SU-DHL-6 (cell line): ENCODE measurements around the gene DOCK9.

ENCODE experiments used
- EZH2phosphoT487 ChIP-seq: fragments of 200-600 bp; sonication (generic), shearing (Covaris generic); conservative IDR thresholded peaks from 2 replicates; pipeline ENCODE4 v1.6.1; 2018; ENCODE audit warnings: mild to moderate bottlenecking, antibody characterized with exemption, low read length, moderate library complexity, mixed read lengths
- TF ChIP-seq, protein P1 (sequence below): fragments of 200-600 bp; sonication (generic); IDR thresholded peaks from one replicate; pipeline ENCODE4 v1.5.1; 2017; ENCODE audit warnings: antibody characterized with exemption, mild to moderate bottlenecking, low read length, moderate library complexity; ENCODE audit not compliant: insufficient read depth, poor library complexity, severe bottlenecking

GRCh38 chr13:98888890-98889279 is 89.0 kb downstream of the DOCK9 start:
- TF ChIP-seq, protein P1, sequence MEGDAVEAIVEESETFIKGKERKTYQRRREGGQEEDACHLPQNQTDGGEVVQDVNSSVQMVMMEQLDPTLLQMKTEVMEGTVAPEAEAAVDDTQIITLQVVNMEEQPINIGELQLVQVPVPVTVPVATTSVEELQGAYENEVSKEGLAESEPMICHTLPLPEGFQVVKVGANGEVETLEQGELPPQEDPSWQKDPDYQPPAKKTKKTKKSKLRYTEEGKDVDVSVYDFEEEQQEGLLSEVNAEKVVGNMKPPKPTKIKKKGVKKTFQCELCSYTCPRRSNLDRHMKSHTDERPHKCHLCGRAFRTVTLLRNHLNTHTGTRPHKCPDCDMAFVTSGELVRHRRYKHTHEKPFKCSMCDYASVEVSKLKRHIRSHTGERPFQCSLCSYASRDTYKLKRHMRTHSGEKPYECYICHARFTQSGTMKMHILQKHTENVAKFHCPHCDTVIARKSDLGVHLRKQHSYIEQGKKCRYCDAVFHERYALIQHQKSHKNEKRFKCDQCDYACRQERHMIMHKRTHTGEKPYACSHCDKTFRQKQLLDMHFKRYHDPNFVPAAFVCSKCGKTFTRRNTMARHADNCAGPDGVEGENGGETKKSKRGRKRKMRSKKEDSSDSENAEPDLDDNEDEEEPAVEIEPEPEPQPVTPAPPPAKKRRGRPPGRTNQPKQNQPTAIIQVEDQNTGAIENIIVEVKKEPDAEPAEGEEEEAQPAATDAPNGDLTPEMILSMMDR, result no peak
- TF ChIP-seq EZH2phosphoT487, result no peak
